Breast epithelium (tissue), 4 donors: Measurements from ENCODE around the gene NOX5. TPM values are rescaled to one million over a fixed set of nuclear protein-coding genes. Genes with fewer than 3 reads are reported as not detected.

Experiments used
- DNase-seq, 2 donors: peaks; one replicate each; pipeline ENCODE4 v3.0.0-alpha.2; 2019; ENCODE audit warnings: low spot score in 2 of 2
- H3K27ac ChIP-seq, 2 donors: fragments of 200-600 bp; sonication (generic) in 1 of 2; one replicate each; pipeline ENCODE4 v1.5.1; 2016 to 2019; ENCODE audit warnings: mild to moderate bottlenecking in 1 of 2
- H3K27me3 ChIP-seq, 2 donors: fragments of 200-600 bp; sonication (generic) in 1 of 2; one replicate each; pipeline versions ENCODE4 v1.5.1 to v1.6.0; 2017 to 2019; ENCODE audit warnings: control low read depth in 1 of 2, mild to moderate bottlenecking in 1 of 2
- H3K36me3 ChIP-seq: fragments of 200-600 bp; one replicate; pipeline ENCODE4 v1.5.1; 2019
- H3K4me1 ChIP-seq, 2 donors: fragments of 200-600 bp; sonication (generic); one replicate each; pipeline ENCODE4 v1.5.1; 2016 to 2019; ENCODE audit warnings: control low read depth in 1 of 2
- H3K4me3 ChIP-seq, 3 donors: fragments of 200-600 bp; sonication (generic); 1 replicate in 2 of 3; 2 replicates in 1 of 3; pipeline ENCODE4 v1.5.1; 2016 to 2019; ENCODE audit warnings: mild to moderate bottlenecking in 3 of 3, moderate library complexity in 2 of 3
- H3K9me3 ChIP-seq, 2 donors: fragments of 200-600 bp; sonication (generic) in 1 of 2; one replicate each; pipeline ENCODE4 v1.5.1; 2016 to 2019; ENCODE audit warnings: control low read depth in 1 of 2
- CTCF ChIP-seq, 3 donors: fragments of 450-650 bp; IDR thresholded peaks; one replicate each; pipeline ENCODE4 v1.5.1; 2016 to 2017; ENCODE audit warnings: antibody characterized with exemption in 3 of 3, mild to moderate bottlenecking in 3 of 3, moderate library complexity in 3 of 3
- POLR2A ChIP-seq: fragments of 450-650 bp; IDR thresholded peaks from one replicate; pipeline ENCODE4 v1.6.1; 2016; ENCODE audit warnings: antibody characterized with exemption, mild to moderate bottlenecking, moderate library complexity
- POLR2AphosphoS5 ChIP-seq, 3 donors: sonication (generic); formaldehyde crosslinking; IDR thresholded peaks; one replicate each; pipeline ENCODE4 v1.6.1; 2017; ENCODE audit warnings: antibody characterized with exemption in 3 of 3
- intact Hi-C: fragments of 100-400 bp; cut with DNase I; formaldehyde crosslinking; loops from one replicate; pipeline ENCODE4 v1.15.1; 2023; ENCODE audit warnings: low total_unique reads
- total RNA-seq, 3 donors: library from RNA; depleted of rRNA; stranded (reverse); fragments of >200 nt; gene quantifications; one replicate each; pipeline ENCODE4 v1.1.0, GENCODE V29; 2016

Gene NOX5
- total RNA-seq, 3 donors from 2014 or later: 1.0 to 2.6 (median 1.9) TPM

GRCh38 chr15:69060041-69060481, 45.6 kb downstream of the NOX5 start:
- H3K36me3 ChIP-seq: no peaks in the 10 kb centered on the region
- H3K4me1 ChIP-seq: peaks cover 0 to 4% of the 10 kb centered on the region in 2 donors
- intact Hi-C loops: no loop called here
- TF ChIP-seq CTCF (IDR thresholded peaks at IDR 0.05): no peak
- TF ChIP-seq POLR2A: no peak
- no peak for TF ChIP-seq POLR2AphosphoS5 (IDR thresholded peaks at IDR 0.05)
- no peak overlapping the region for H3K27ac ChIP-seq
- no peak for DNase-seq
- H3K9me3 ChIP-seq: no peaks in the 10 kb centered on the region
- H3K27me3 ChIP-seq: no peaks in the 10 kb centered on the region
- no peak overlapping the region for H3K4me3 ChIP-seq

- TF ChIP-seq POLR2A (no peak), CTCF (IDR thresholded peaks at IDR 0.05) (no peak), POLR2AphosphoS5 (IDR thresholded peaks at IDR 0.05) (no peak)
- intact Hi-C loops: no loop called here
- H3K27ac ChIP-seq: no peak overlapping the region
- no peaks in the 10 kb centered on the region for H3K27me3 ChIP-seq
- H3K36me3 ChIP-seq: no peaks in the 10 kb centered on the region
- H3K4me3 ChIP-seq: no peak overlapping the region
- no peak for DNase-seq
- H3K4me1 ChIP-seq: peaks cover 0 to 4% of the 10 kb centered on the region in 2 donors
- no peaks in the 10 kb centered on the region for H3K9me3 ChIP-seq
Measured at GRCh38 chr15:69060744-69061143, 46.2 kb downstream of the NOX5 start.

GRCh38 chr15:69061414-69061842, 46.9 kb downstream of the NOX5 start:
- Histone ChIP-seq H3K4me1 (peaks cover 0 to 4% of the 10 kb centered on the region in 2 donors), H3K27me3 (no peaks in the 10 kb centered on the region), H3K27ac (no peak overlapping the region), H3K36me3 (no peaks in the 10 kb centered on the region), H3K9me3 (no peaks in the 10 kb centered on the region), H3K4me3 (no peak overlapping the region)
- no peak for DNase-seq
- intact Hi-C loops: no loop called here
- no peak for TF ChIP-seq POLR2A
- TF ChIP-seq CTCF (IDR thresholded peaks at IDR 0.05): no peak
- no peak for TF ChIP-seq POLR2AphosphoS5 (IDR thresholded peaks at IDR 0.05)

- intact Hi-C loops: no loop called here
Measured at GRCh38 chr15:69064649-69065048, 50.2 kb downstream of the NOX5 start.

More at GRCh38 chr15:69064649-69065048, 50.2 kb downstream of the NOX5 start:
- no peak for DNase-seq
- Histone ChIP-seq H3K9me3 (no peaks in the 10 kb centered on the region), H3K36me3 (no peaks in the 10 kb centered on the region), H3K27ac (no peak overlapping the region), H3K4me3 (no peak overlapping the region), H3K27me3 (no peaks in the 10 kb centered on the region), H3K4me1 (no peaks in the 10 kb centered on the region)
- no peak for TF ChIP-seq POLR2AphosphoS5 (IDR thresholded peaks at IDR 0.05)
- TF ChIP-seq POLR2A: no peak
- TF ChIP-seq CTCF (IDR thresholded peaks at IDR 0.05): no peak
